Hepatic stellate cell (primary cell): ENCODE data around the gene UTP14A.
"Not testable (repeated sequence)": the region's sequence is repeated elsewhere in the genome, so short reads cannot be mapped to it uniquely, and the experiment has no call there.

ENCODE experiments used
- DNase-seq: peaks from one replicate; pipeline ENCODE4 v3.0.0; 2011; ENCODE audit warnings: low spot score

The UTP14A gene, protein sequence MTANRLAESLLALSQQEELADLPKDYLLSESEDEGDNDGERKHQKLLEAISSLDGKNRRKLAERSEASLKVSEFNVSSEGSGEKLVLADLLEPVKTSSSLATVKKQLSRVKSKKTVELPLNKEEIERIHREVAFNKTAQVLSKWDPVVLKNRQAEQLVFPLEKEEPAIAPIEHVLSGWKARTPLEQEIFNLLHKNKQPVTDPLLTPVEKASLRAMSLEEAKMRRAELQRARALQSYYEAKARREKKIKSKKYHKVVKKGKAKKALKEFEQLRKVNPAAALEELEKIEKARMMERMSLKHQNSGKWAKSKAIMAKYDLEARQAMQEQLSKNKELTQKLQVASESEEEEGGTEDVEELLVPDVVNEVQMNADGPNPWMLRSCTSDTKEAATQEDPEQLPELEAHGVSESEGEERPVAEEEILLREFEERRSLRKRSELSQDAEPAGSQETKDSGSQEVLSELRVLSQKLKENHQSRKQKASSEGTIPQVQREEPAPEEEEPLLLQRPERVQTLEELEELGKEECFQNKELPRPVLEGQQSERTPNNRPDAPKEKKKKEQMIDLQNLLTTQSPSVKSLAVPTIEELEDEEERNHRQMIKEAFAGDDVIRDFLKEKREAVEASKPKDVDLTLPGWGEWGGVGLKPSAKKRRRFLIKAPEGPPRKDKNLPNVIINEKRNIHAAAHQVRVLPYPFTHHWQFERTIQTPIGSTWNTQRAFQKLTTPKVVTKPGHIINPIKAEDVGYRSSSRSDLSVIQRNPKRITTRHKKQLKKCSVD

DNA sequence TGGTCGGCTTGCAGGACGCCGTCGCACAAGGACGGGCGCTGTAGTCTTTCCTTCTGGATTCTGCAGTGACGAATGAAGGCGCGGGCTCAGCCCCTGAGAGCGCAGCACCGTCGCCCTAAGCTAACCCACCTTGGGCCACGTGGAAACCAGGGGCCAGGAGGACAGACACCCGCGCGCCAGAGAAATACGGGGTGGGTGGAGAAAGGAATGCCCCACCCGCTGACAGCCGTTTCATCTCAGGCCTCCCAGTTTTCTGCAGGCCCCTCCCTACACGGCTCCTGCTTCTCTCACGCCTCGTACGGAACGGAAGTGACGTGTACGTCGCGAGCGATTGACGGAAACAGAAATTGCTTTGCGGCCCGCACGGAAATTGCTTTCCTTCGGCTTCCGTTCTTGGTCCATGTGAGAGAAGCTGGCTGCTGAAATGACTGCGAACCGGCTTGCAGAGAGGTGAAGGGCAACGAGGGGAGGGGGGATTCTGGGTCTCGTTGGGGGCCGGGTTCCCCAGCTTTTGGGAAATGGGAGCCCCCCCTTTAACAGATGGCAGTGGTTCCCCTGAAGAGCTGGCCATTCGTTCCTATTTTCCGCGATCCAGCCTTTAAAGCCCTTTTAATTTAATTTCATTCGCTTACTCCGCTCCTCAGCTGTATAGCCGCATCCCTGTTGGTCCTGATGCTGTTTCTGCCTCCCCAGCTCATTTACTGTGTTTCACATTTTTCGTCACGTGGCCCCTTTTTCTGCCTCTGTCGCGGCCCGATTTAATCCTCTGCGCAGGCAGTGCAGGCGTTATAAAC, at the start of gene UTP14A:
Gene UTP14A (plus strand): TSS at position 378 of the 794 bp plus-strand sequence. CDS start 47 bp downstream, at position 425.
- peak; percentile 58 for DNase-seq

GRCh38 chrX:129859134-129859533, 46.8 kb upstream of the UTP14A start:
- DNase-seq, result not testable (repeated sequence)

DNA sequence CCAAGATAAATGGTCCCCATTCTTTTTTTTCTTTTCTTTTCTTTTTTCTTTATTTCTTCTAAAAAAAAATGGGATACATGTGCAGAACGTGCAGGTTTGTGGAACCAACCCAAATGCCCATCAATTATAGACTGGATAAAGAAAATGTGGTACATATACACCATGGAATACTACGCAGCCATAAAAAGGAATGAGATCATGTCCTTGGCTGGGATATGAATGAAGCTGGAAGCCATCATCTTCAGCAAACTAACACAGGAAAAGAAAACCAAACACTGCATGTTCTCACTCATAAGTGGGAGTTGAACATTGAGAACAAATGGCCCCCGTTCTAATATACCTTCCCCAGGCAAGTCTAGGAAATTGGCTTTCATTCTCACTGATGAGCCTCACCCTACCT, 39.6 kb upstream of the UTP14A start:
- DNase-seq, result not testable (repeated sequence)

- DNase-seq, result no peak
These were observed 33.4 kb upstream of the UTP14A start for GRCh38 chrX:129872524-129872923.

DNA sequence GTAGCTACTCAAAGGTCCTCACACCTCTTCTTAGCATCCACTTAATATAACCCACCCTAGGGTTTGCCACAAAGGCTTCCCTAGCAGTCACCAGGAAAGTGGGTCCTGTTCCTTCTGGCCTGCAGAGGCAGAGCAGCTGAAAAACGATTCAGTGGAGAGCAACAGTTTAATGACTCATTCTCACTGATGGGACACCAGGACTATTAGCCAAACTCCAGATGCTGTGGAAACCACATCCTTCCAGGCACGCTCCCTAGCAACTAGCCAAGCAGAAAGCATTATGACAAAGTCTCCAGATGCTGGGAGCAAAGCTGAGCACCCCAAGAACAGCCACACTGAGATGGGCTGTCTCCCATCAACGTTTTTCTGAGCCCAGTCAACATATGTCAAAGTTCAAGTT, 30.3 kb upstream of the UTP14A start:
- DNase-seq, result peak; percentile 28

GRCh38 chrX:129876771-129877305, 29.1 kb upstream of the UTP14A start:
- no peak for DNase-seq

GRCh38 chrX:129877401-129877800, 28.6 kb upstream of the UTP14A start:
- DNase-seq, result no peak

- DNase-seq, result no peak
These were observed 5.9 kb upstream of the UTP14A start for GRCh38 chrX:129900054-129900453.

GRCh38 chrX:129908636-129909035, 2.7 kb downstream of the UTP14A start:
- DNase-seq, result no peak

- peak; percentile 47 for DNase-seq
These were observed 19.5 kb downstream of the UTP14A start for GRCh38 chrX:129925305-129926092.

DNA sequence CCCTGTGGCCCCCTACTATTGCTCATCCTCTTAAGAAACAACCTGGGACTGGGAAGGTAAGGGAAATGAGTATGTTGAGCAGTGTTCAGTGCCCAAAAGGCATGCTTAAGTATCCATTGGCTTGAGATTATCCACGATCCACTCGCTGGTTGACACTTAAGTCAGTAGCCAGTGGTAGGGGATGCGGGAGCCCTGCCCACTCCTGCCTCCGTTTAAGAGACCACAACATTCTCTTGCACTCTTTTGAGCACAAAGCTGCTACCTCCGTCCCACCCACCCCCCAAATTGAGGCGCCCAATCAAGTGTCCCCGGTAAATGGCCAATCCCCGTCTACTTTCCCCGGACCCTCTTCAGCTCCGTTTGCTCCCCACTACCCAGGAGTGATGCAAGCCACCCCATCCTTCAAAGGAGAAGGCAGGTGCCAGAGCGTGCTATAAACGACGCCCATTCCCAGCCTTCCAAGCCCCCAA, 25.0 kb downstream of the UTP14A start:
- DNase-seq, result no peak

- DNase-seq, result peak; percentile 95
These were observed 25.5 kb downstream of the UTP14A start for GRCh38 chrX:129931411-129932015.

DNA sequence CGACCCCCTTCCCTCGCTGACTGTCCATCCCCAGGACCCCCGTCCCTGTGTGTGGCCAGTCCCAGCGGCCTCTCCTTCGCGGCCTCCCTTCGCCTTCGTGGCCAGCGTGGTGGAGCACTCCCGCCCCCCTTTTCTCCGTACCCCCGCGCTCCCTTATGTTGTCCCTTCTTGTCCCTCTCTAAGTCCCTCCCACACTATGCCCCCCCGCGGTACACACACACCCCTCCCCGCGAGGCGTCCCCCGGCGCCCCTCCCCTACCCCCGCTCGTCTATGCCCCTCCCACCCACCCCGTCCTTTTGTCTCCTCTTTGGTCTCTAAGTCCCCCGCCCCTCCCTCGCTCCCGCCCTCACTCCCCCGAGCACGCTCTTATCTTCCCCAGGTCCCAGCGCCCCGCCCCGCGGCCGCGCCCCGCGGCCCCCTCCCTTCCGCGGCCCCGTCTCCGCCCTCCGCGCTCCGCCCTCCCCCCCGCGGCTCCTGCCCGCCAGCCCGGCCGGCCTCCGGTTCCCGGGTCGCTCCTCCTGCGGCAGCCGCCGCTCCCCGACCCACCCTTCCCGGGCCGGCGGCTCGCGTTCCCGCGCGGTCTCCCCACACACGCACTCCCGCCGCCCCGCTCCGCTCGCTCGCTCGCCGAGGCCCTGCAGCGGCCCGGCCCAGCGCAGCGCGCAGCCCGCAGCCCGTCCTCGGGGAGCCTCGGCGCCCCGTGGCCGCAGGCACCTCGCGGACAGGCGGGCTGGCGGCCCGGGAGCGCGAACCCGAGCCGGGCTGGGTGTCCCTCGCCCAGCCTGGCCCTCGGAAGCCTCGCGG, 26.3 kb downstream of the UTP14A start:
- peak; percentile 85 for DNase-seq

GRCh38 chrX:129932821-129933321, 26.9 kb downstream of the UTP14A start:
- DNase-seq, result no peak

- DNase-seq, result no peak
These were observed 27.7 kb downstream of the UTP14A start for GRCh38 chrX:129933700-129934099.

DNA sequence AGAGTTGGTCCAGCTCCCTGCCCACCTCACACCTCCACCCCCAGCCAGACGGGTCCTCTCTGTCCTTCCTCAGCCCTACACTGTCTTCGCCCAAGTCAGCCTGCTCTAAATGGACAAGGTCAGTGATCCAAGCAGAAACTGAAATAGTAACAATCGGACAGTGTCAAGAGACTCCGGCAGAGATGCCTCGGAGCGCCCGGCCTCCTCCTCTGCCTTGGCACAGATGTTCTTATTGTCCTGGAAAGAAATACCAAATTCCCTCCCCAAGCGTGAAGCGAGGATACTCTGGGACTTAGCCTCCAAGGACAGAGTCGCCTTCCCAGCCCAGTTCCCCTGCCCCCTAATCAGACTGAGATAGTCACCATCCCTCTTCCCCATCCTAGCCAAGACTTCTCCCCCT, 28.5 kb downstream of the UTP14A start:
- no peak for DNase-seq

- no peak for DNase-seq
These were observed 29.0 kb downstream of the UTP14A start for GRCh38 chrX:129934952-129935351.

DNA sequence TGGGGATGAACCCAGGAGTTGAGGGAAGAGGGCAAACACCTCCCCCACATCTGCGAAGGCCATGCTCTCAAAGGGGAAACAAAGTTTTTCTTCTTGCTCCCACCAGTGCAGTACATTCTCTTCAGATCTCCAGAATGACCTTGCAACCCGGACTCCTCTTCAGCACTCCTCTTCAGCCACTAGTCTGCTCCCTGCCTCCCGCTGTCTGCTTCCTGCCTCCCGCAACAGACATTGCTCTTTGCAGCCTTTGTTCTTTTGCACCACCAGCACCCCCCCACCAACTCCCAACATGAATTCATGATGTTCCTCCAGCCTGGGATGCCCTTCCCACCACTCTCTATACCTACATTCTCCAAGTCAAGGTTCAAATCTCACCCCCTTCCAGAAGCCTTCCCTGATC, 32.1 kb downstream of the UTP14A start:
- DNase-seq, result no peak

GRCh38 chrX:129939986-129940385, 34.0 kb downstream of the UTP14A start:
- DNase-seq, result no peak

GRCh38 chrX:129940721-129941120, 34.8 kb downstream of the UTP14A start:
- DNase-seq, result no peak
